GM18508 (cell line): ENCODE data around the gene GLB1L3.
"Not testable (repeated sequence)": the region's sequence is repeated elsewhere in the genome, so short reads cannot be mapped to it uniquely, and the experiment has no call there.

Source experiments
- ATAC-seq: cut with Tn5 transposase; IDR thresholded peaks from one replicate; pipeline ENCODE4 v1.9.1; 2021; ENCODE audit warnings: moderate number of reproducible peaks; ENCODE audit not compliant: insufficient read depth, unreplicated experiment

Gene GLB1L3

GRCh38 chr11:134250246-134250645 is 25.9 kb upstream of the GLB1L3 start:
- ATAC-seq = no peak

DNA sequence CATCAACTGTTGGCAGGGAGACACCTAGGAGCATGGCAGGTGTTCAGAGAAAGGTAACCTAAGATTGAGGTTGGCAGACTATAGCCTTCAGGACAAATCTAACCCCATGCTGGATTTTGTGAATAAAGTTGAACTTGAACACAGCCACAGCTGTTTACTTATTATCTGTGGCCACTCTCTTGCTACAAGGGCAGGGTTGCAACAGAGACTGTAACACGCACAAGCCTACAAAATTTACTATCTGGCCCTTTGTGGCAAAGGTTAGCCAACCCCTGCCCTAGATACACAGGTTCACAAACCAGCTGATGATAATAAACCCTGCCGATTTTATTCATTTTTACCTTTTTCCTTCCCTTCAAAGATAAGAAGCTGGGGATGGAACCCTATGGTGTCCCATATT is 25.5 kb upstream of the GLB1L3 start:
- no peak for ATAC-seq

DNA sequence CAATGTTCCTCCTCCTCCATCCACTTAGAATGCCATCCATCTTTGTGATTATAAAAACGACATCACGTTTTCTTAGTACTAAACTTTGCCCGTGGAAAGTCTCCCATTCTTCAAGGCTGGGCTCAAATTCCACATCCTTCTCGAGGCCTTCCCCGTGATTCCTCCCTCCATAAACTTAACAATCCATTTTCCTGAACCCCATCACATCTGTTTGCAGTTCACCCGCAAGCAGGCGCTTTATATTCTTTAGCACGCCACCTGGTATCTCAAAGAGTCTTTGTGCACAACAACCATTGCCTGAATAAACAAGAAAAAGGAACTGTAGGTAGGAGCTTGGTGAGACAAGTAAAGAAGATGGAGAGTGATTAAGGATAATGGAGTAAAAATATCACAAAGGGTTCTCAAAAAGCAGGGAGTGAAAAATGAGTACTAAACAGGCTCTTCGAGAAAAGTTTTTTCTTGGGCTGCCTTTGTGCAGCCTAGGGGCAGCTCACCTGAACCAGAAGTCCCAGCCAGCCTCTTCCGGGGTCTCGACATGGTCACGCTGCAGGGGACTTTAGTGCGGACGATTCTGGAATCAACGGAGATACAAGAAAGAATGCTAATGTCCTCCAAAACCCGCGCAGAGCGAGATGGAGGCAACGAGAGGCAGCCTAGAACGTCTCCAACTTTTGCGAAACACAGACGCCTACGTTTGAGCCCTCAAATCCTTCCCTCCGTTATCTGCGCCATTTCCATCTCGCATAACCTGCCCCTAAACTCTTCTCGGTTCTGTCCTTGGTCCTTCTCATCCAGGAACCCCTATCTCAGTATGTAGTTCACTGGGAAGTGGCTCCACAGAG is 23.6 kb upstream of the GLB1L3 start:
- ATAC-seq = no peak

DNA sequence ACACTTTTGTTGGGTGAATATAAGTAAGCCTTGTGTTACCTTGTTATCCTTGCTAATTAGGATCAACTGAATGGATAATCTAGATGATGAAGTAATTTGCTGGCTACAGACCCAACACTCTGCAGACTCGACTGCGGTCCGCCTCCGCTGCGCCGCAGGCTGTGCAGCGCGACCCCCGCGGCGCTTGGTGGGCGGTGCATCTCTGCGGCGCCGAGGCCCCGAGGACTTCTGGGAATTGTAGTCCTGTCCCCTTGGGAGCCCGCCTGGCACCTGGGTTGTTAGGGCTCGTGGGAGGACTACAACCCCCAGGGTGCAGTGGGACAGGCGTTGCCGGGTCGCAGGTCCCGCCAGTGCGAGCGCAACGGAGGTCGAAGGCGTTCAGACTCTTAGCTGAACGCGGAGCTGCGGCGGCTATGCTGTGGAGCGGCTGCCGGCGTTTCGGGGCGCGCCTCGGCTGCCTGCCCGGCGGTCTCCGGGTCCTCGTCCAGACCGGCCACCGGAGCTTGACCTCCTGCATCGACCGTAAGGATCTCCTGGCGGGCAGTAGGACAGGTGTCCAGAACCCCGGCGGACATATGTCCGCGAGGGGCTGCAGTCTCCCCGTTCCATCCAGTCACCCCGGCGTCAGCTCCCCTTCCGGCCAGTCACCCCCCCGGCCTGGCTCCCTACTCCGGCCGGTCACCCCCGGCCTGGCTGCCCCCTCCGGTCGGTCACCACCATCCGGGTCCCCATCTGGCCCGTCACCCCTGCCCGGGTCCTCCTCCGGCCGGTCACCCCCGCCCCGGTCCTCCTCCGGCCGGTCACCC is 22.8 kb upstream of the GLB1L3 start, which contains the start of the genes ACAD8 and THYN1:
Gene ACAD8, plus strand, starts transcription at position 381 of the 806 bp plus-strand sequence. Its CDS starts 33 bp downstream, at position 414.
Gene THYN1, minus strand, starts transcription at position 165 of the 806 bp plus-strand sequence. CDS start 470 bp downstream, outside the sequence.
- peak; percentile 95 for ATAC-seq

- no peak for ATAC-seq
Measured at GRCh38 chr11:134254433-134255183, 21.6 kb upstream of the GLB1L3 start.

- ATAC-seq = not testable (repeated sequence)
Measured at GRCh38 chr11:134255184-134255561, 21.0 kb upstream of the GLB1L3 start.

GRCh38 chr11:134257101-134257500 is 19.1 kb upstream of the GLB1L3 start:
- no peak for ATAC-seq

DNA sequence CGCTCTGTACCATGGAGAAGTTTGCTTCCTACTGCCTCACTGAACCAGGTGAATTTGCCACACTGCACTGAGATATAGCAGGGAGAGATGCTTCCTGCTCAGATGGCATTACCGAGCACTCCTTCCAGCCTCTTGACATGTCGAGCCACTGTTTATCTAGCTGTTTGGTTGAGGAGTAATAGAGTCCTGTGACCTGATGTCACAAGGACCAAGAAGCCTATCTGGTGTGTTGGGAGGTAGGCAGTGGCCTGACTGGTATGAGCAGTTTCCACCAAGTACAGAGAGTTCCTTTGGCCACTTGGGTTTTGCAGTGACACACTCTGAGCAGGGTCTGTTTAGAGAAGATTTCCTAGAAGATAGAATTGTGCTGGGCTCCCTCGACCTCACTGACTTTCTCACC is 17.6 kb upstream of the GLB1L3 start:
- no peak for ATAC-seq

- no peak for ATAC-seq
Measured at GRCh38 chr11:134260503-134260902, 15.7 kb upstream of the GLB1L3 start.

- no peak for ATAC-seq
Measured at GRCh38 chr11:134260983-134261382, 15.2 kb upstream of the GLB1L3 start.

DNA sequence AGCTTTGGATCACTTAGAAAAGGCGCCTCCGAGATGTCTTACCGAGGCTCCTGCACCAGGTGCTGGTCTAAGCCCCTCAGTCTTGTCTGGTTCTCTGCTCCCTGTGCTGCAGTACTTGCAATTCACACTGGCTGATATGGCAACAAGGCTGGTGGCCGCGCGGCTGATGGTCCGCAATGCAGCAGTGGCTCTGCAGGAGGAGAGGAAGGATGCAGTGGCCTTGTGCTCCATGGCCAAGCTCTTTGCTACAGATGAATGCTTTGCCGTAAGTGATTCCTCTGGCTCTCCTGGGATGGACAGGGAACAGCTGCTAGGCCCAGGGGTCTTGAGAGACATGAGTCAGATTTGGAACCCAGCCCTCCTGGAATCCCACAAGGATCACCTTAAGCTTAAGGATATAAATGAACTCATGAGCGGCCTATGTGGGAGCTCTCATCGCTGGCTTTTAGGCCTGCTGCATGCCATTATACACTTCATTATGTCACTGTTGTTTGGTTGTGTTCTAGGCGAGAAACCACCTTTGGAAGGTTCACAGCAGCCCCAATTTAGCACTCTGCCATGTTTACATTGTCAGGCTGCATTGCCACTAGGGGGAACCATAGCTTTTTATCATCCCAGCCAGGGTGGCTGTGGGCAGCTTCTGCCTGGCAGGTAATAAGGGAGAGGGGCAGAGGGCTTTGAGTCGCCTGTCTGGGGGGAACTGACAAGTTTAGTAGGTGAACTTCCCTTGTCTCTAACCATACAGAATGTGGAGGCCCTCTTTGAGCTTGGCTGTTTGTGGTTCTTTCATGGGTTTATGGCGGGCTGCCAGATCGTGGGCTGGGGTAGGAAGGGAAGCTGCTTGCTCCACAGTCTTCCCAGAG is 14.3 kb upstream of the GLB1L3 start:
- ATAC-seq = no peak

GRCh38 chr11:134264966-134265764 is 11.0 kb upstream of the GLB1L3 start:
- ATAC-seq = no peak

- ATAC-seq = no peak
Measured at GRCh38 chr11:134266440-134266839, 9.7 kb upstream of the GLB1L3 start.

GRCh38 chr11:134266841-134267251 is 9.3 kb upstream of the GLB1L3 start:
- no peak for ATAC-seq

DNA sequence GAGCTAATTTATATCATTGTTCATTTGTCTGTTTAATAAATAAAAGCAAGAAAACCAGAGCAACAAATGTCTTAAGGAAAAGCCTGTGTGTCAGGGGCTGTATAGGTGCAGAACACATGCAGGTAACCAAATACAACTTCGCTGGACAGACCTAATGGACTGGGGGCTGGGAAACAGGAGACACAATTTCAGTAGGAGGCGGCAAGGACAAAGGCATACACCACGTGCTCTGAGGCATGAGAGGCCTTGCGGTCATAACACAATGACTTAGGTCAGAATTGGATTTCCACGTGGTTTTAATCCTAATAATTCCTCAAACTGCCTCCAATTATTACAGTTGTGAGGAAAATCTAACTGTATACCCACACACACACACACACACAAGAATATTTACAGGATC is 8.7 kb upstream of the GLB1L3 start:
- no peak for ATAC-seq

GRCh38 chr11:134267966-134268365 is 8.2 kb upstream of the GLB1L3 start:
- ATAC-seq = no peak

GRCh38 chr11:134270250-134270714 is 5.9 kb upstream of the GLB1L3 start:
- no peak for ATAC-seq

GRCh38 chr11:134271978-134272377 is 4.2 kb upstream of the GLB1L3 start:
- ATAC-seq = no peak
